ENCODE measurements around the gene MSI2.
A peak's percentile ranks its signal among the peaks of the same experiment; 100 is the strongest.

MSI2 gene

GRCh38 chr17:57663326-57664070, 407.2 kb downstream of the MSI2 start:
- DNase-seq (ENCODE audit: low read depth in 2 of 2), result no peak

- no peak for DNase-seq (ENCODE audit: low read depth in 2 of 2)
Observed at GRCh38 chr17:57665128-57665527, 408.8 kb downstream of the MSI2 start.

GRCh38 chr17:57665696-57666095, 409.4 kb downstream of the MSI2 start:
- DNase-seq (ENCODE audit: low read depth in 2 of 2), result no peak

- no peak for DNase-seq (ENCODE audit: low read depth in 2 of 2)
Observed at GRCh38 chr17:57666201-57666870, 410.0 kb downstream of the MSI2 start.

- no peak for DNase-seq (ENCODE audit: low read depth in 2 of 2)
Observed at GRCh38 chr17:57666946-57667345, 410.6 kb downstream of the MSI2 start.

GRCh38 chr17:57667461-57667923, 411.2 kb downstream of the MSI2 start:
- DNase-seq (ENCODE audit: low read depth in 2 of 2), result no peak

GRCh38 chr17:57668332-57668731, 412.0 kb downstream of the MSI2 start:
- DNase-seq (ENCODE audit: low read depth in 2 of 2), result no peak

- no peak for DNase-seq (ENCODE audit: low read depth in 2 of 2)
Observed at GRCh38 chr17:57669671-57670529, 413.6 kb downstream of the MSI2 start.

GRCh38 chr17:57670769-57671569, 414.6 kb downstream of the MSI2 start:
- DNase-seq (ENCODE audit: low read depth in 2 of 2), result no peak

- peak; percentile 58 to 62 for DNase-seq (ENCODE audit: low read depth in 2 of 2)
Observed at GRCh38 chr17:57671667-57672632, 415.6 kb downstream of the MSI2 start.

GRCh38 chr17:57672971-57673370, 416.6 kb downstream of the MSI2 start:
- no peak for DNase-seq (ENCODE audit: low read depth in 2 of 2)

GRCh38 chr17:57674894-57675293, 418.6 kb downstream of the MSI2 start:
- no peak for DNase-seq (ENCODE audit: low read depth in 2 of 2)

- no peak for DNase-seq (ENCODE audit: low read depth in 2 of 2)
Observed at GRCh38 chr17:57675427-57676387, 419.4 kb downstream of the MSI2 start.

- DNase-seq (ENCODE audit: low read depth in 2 of 2), result no peak
Observed at GRCh38 chr17:57676543-57676942, 420.2 kb downstream of the MSI2 start.

GRCh38 chr17:57677301-57677700, 421.0 kb downstream of the MSI2 start:
- no peak for DNase-seq (ENCODE audit: low read depth in 2 of 2)

- DNase-seq (ENCODE audit: low read depth in 2 of 2), result no peak
Observed at GRCh38 chr17:57677858-57678257, 421.5 kb downstream of the MSI2 start.

GRCh38 chr17:57678393-57678792, 422.1 kb downstream of the MSI2 start:
- DNase-seq (ENCODE audit: low read depth in 2 of 2), result no peak

- no peak for DNase-seq (ENCODE audit: low read depth in 2 of 2)
Observed at GRCh38 chr17:57679356-57679755, 423.0 kb downstream of the MSI2 start.

Data from stimulated activated CD8-positive, alpha-beta memory T cell treated with anti-CD3 and anti-CD28 coated beads, Interleukin-7, amount 100 ng/mL, for 4 hours (primary cell).